Activated CD8-positive, alpha-beta memory T cell treated with anti-CD3 and anti-CD28 coated beads, Interleukin-2, amount 10 ng/mL, durations not matched to agents 7 days and 5 days (primary cell): ENCODE results near the gene MAPK12. TPM values are rescaled to one million over a fixed set of nuclear protein-coding genes. Genes with fewer than 3 reads are reported as not detected.
"Not testable (repeated sequence)": the region's sequence is repeated elsewhere in the genome, so short reads cannot be mapped to it uniquely, and the experiment has no call there.

Experiments used
- ATAC-seq: fragments of 150-1000 bp; cut with Tn5 transposase; one replicate; pipeline ENCODE4 v1.10.0; 2021; ENCODE audit warnings: moderate library complexity
- CTCF ChIA-PET: fragments of 350-600 bp; sonication (Branson Sonifier 250); formaldehyde crosslinking; loops from one replicate; lab custom pipeline; 2021; ENCODE audit warnings: antibody characterized with exemption; lab: Charles Lee
- DNase-seq: peaks from one replicate; pipeline ENCODE4 v3.0.0-alpha.2; 2020
- H3K27ac Mint-ChIP-seq: one replicate; pipeline ENCODE4 v1.8.0; 2021; ENCODE audit warnings: mild to moderate bottlenecking, mixed read lengths
- H3K27me3 Mint-ChIP-seq: one replicate; pipeline ENCODE4 v1.8.0; 2021; ENCODE audit warnings: mixed read lengths
- H3K36me3 Mint-ChIP-seq: one replicate; pipeline ENCODE4 v1.8.0; 2021; ENCODE audit warnings: mild to moderate bottlenecking, mixed read lengths
- H3K4me1 Mint-ChIP-seq: one replicate; pipeline ENCODE4 v1.8.0; 2021; ENCODE audit warnings: mixed read lengths
- H3K4me3 Mint-ChIP-seq: one replicate; pipeline ENCODE4 v1.8.0; 2021; ENCODE audit warnings: mild to moderate bottlenecking, moderate library complexity, mixed read lengths
- H3K9me3 Mint-ChIP-seq: one replicate; pipeline ENCODE4 v1.8.0; 2022; ENCODE audit warnings: low read depth, mixed read lengths
- total RNA-seq, 2 experiments: library from RNA; stranded (reverse); gene quantifications; one replicate each; pipeline ENCODE4 v1.2.3, GENCODE V29; 2021

MAPK12 gene
- total RNA-seq, 2 experiments from 2014 or later: 13.9 to 15.8 TPM

DNA sequence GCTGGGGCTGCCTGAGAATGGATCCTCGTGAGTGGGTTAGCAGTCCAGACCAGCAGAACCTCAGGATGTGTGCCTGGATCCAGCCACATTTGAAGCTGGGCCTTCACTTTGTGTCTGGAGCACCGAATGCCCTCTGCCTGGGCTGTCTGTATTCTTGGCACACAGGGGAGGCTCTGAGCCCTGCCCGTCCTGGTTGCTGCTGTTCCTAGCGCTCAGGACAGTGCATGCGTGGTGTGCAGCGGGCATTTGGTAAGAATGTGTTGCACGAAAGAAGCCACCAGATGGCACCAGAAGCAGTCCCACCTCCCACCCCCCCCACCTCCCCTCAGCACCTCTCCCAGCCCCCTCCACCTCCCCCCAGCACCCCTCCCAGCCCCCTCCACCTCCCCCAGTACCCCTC, 12.8 kb upstream of the MAPK12 start:
- peaks cover 11% of the 10 kb centered on the region for H3K4me1 Mint-ChIP-seq
- H3K27me3 Mint-ChIP-seq: peaks cover 5% of the 10 kb centered on the region
- CTCF ChIA-PET: interaction anchor here (0.7 to 6.3 kb wide), 6 partner anchors 23 to 346 kb away, joined by 3 to 105 read pairs (median 8); partner anchors contain the start of genes DENND6B and HDAC10
- H3K27ac Mint-ChIP-seq: no peak overlapping the region
- no peak for ATAC-seq
- DNase-seq: peak; percentile 70
- no peaks in the 10 kb centered on the region for H3K9me3 Mint-ChIP-seq
- no peaks in the 10 kb centered on the region for H3K36me3 Mint-ChIP-seq
- H3K4me3 Mint-ChIP-seq: no peak overlapping the region

DNA sequence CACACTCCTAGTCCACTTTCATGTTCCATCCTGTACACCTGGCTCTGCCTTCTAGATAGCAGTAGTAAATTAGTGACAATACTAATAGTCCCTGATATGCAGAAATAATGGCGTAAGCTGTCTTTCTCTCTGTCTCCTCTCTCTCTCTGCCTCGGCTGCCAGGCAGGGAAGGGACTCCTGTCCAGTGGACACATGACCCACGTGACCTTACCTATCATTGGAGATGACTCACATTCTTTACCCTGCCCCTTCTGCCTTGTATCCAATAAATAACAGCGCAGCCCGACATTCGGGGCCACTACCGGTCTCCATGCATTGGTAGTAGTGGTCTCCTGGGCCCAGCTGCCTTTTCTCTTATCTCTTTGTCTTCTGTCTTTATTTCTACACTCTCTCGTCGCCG, 12.3 kb upstream of the MAPK12 start:
- H3K27ac Mint-ChIP-seq, H3K4me3 Mint-ChIP-seq, H3K36me3 Mint-ChIP-seq, DNase-seq, ATAC-seq, H3K9me3 Mint-ChIP-seq, H3K27me3 Mint-ChIP-seq: not testable (repeated sequence)
- H3K4me1 Mint-ChIP-seq: peaks cover 11% of the 10 kb centered on the region
- CTCF ChIA-PET: interaction anchor here (0.9 to 6.3 kb wide), 7 partner anchors 19 to 224 kb away, joined by 3 to 105 read pairs (median 6); partner anchors contain the start of genes DENND6B and HDAC10

DNA sequence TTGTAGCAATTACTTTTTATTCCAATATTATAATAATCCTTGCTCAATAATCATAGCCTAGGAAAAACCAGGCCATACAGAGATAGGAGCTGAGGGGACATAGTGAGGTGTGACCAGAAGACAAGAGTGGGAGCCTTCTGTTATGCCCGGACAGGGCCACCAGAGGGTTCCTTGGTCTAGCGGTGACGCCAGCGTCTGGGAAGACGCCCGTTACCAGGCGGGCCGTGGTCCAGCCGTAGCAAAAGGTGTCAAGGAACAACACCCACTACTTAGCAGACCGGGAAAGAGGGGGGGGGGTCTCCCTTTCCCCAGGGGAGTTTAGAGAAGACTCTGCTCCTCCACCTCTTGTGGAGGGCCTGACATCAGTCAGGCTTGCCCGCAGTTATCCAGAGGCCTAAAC, 11.9 kb upstream of the MAPK12 start:
- not testable (repeated sequence) for H3K27ac Mint-ChIP-seq

DNA sequence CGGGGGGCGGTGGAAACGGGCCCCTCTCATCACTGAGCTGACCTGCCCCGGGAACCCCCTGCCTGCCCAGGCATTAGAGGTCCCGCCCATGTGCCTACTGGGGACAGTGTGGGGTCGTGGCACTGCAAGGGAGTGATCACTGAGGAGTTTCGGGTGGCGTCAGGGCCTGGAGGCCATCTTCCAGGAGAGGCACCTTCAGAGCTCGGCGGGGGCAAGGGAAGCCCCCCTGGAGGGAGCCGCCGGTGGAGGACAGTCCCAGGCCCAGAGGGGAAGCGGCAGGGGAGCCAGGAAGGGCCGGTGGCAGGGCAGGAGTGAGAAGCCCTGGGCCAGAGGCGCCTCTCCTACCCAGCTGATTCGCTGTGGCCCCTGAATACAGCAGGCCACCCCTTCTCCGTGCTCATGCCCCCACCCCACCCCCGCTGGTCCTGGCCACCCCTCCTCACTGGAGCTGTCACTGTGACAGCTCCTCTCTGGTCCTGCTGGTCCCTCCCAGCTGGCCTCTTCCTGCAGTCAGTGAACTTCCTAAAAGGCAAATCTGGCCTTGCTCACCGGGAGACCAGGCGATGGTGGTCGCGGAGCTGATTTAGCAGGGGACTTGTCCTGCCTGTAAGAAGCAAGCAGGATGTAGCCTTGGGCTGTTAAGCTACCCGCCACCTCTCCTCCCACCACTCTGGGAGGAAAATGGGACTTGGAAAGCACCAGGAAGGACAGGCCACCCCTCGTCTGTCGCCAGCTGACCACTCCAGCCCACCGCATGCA, 10.7 kb upstream of the MAPK12 start:
- Mint-ChIP-seq H3K9me3 (no peaks in the 10 kb centered on the region), H3K4me1 (peaks cover 18% of the 10 kb centered on the region), H3K27ac (no peak overlapping the region), H3K4me3 (no peak overlapping the region), H3K27me3 (peaks cover 5% of the 10 kb centered on the region), H3K36me3 (no peaks in the 10 kb centered on the region)
- DNase-seq: no peak
- CTCF ChIA-PET: interaction anchor here (0.9 to 6.3 kb wide), 13 partner anchors 10 to 226 kb away, joined by 3 to 105 read pairs (median 5); partner anchors contain the start of genes DENND6B and HDAC10
- no peak for ATAC-seq

More for the DNA sequence above, 11.9 kb upstream of the MAPK12 start:
- not testable (repeated sequence) for H3K9me3 Mint-ChIP-seq, ATAC-seq, H3K36me3 Mint-ChIP-seq, DNase-seq, H3K4me3 Mint-ChIP-seq, H3K27me3 Mint-ChIP-seq
- H3K4me1 Mint-ChIP-seq: peaks cover 14% of the 10 kb centered on the region
- CTCF ChIA-PET: interaction anchor here (0.9 to 6.3 kb wide), 7 partner anchors 20 to 225 kb away, joined by 3 to 105 read pairs (median 6); partner anchors contain the start of genes DENND6B and HDAC10

DNA sequence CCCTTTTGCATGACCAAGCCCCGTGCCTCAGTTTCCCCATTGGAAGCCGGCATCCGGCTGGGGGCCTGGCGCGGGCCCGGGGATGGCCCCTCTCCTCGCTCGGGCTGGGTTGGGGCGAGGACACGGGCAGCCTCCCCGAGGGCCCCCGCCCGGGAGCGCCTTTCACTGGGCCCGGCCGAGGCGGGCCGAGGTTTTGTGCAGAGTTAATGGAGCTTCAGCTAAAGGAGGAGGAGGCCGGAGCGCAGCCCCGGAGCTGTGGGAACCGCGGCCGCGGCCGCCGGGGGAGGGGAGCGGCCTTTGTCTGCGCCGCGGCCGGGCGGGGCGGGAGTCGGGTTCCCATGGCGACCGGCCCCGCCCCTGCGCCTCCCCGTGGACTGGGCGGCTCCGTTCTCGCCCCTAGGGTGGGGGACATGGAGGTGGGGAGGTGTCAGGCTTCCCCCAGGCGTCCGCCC, 10.1 kb upstream of the MAPK12 start:
- H3K36me3 Mint-ChIP-seq: no peaks in the 10 kb centered on the region
- H3K27ac Mint-ChIP-seq: no peak overlapping the region
- H3K4me1 Mint-ChIP-seq: peaks cover 16% of the 10 kb centered on the region
- no peaks in the 10 kb centered on the region for H3K9me3 Mint-ChIP-seq
- ATAC-seq (peak; percentile 27), DNase-seq (peak; percentile 71)
- CTCF ChIA-PET: interaction anchor here (1.1 to 6.3 kb wide), 9 partner anchors 9 to 227 kb away, joined by 3 to 105 read pairs (median 5); partner anchors contain the start of genes DENND6B and HDAC10
- peaks cover 5% of the 10 kb centered on the region for H3K27me3 Mint-ChIP-seq
- no peak overlapping the region for H3K4me3 Mint-ChIP-seq

DNA sequence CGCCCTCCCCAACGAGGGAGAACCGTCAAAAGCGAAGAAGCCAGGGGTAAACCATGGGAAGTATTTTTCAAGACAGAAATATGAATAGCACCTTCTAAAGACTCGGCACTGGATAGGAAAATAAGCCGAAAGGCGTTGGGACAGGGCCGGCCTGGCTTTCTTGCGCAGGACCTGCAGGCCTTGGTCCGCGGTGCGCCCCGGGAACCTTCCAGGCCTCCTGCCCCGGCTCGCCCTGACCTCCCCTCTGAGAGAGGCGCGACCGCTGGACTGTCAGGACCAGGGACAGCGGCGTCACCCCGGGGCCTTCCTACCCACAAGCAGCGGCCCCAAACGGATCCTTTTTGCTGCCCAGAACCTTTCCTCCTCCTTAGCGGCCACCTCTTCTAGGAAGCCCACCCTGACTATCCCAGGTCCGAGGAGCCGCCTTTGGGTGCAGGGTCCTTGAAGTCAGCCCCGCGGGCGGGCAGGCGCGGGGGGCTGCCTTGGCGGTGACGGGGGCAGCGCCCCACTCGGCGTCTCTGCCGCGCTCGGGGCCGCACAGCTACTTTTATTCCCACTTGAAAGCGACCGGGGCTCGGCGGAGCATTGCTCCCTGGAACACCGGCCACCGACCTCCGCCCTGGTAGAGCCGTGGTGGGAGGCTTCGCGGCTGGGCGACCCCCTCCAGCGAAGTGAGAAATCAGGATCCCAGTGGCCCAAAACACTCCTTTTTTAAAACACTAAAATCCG, 9.3 kb upstream of the MAPK12 start:
- H3K27ac Mint-ChIP-seq: peak overlapping the region; percentile 46
- no peaks in the 10 kb centered on the region for H3K36me3 Mint-ChIP-seq
- H3K9me3 Mint-ChIP-seq: no peaks in the 10 kb centered on the region
- peak; percentile 61 for ATAC-seq
- H3K4me1 Mint-ChIP-seq: peaks cover 16% of the 10 kb centered on the region
- H3K4me3 Mint-ChIP-seq: peak overlapping the region; percentile 55
- peak; percentile 83 for DNase-seq
- H3K27me3 Mint-ChIP-seq: peaks cover 5% of the 10 kb centered on the region
- CTCF ChIA-PET: interaction anchor here (1.2 to 6.3 kb wide), 4 partner anchors 20 to 227 kb away, joined by 3 to 105 read pairs (median 9); partner anchors contain the start of genes DENND6B and HDAC10

DNA sequence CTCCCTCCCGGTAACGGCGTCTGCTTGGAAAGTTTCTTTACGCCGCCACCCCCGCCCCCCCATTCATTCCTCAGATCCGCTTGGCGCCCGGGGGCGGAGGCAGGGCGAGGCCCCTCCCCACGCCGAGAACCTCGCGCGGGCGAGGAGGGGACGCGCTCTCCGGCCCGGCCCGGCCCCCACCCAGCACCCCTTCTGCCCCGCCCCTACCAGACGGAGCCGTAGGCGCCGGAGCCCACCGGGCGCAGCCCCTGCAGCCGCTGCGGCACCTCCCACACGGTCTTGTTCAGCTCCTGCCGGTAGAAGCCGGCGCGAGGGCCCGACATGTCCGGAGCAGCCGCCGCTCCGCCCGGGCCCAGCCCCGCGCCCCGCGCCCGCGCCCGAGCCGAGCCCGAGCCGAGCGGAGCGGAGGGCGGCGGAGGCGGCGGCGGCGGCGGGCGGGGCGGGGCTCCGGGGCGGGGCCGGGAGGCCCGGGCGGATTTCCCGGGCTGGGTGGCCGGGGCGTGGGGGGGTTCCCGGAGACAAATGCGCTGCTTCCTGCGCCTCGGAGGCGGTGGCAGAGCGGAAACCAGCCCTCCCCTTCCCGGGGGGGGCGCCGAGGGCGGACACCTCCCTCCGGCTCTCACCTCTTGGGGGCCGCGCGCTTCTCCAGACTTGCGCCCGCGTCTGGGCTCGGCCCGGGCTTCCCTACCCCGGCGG, 8.6 kb upstream of the MAPK12 start, which contains the start of gene MAPK11:
MAPK11 (minus strand) TSS at position 411 of the 696 bp plus-strand sequence; CDS start at position 323, 88 bp downstream.
- H3K4me1 Mint-ChIP-seq: peaks cover 14% of the 10 kb centered on the region
- peaks cover 5% of the 10 kb centered on the region for H3K27me3 Mint-ChIP-seq
- H3K36me3 Mint-ChIP-seq: no peaks in the 10 kb centered on the region
- no peaks in the 10 kb centered on the region for H3K9me3 Mint-ChIP-seq
- CTCF ChIA-PET: interaction anchor here (0.6 to 4.7 kb wide), 3 partner anchors 18 to 72 kb away, joined by 3 to 25 read pairs (median 4); partner anchors contain the start of gene HDAC10
- DNase-seq: peak; percentile 82
- H3K4me3 Mint-ChIP-seq: peak within 1 kb of the TSS; percentile 58
- peak within 1 kb of the TSS; percentile 46 for H3K27ac Mint-ChIP-seq
- ATAC-seq: peak; percentile 61

DNA sequence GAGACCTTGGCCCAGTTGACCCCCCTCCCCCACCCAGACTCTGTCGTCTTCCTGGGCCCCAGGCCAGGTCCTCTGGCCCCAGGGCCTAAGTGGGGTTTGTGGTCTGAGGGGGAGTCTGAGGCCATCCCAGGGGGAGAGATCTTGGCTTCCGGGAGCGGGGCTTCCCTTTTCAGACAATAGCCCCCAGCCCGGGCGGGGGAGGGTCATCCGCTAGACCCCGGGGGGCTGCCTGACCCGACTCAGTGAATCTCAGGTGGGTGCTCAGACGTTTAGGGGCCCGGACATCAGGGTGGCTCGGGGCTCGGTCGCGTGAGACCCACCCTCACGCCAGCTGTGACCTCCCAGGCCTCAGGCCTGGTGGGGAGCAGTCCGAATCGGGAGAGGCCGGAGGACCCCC, 8.1 kb upstream of the MAPK12 start:
- Mint-ChIP-seq H3K9me3 (no peaks in the 10 kb centered on the region), H3K27me3 (peaks cover 5% of the 10 kb centered on the region), H3K4me1 (peaks cover 14% of the 10 kb centered on the region), H3K36me3 (no peaks in the 10 kb centered on the region), H3K27ac (no peak overlapping the region), H3K4me3 (peak overlapping the region; percentile 58)
- DNase-seq (no peak), ATAC-seq (no peak)
- CTCF ChIA-PET: interaction anchor here (0.6 to 4.7 kb wide), 4 partner anchors 18 to 72 kb away, joined by 3 to 25 read pairs (median 4); partner anchors contain the start of gene HDAC10

DNA sequence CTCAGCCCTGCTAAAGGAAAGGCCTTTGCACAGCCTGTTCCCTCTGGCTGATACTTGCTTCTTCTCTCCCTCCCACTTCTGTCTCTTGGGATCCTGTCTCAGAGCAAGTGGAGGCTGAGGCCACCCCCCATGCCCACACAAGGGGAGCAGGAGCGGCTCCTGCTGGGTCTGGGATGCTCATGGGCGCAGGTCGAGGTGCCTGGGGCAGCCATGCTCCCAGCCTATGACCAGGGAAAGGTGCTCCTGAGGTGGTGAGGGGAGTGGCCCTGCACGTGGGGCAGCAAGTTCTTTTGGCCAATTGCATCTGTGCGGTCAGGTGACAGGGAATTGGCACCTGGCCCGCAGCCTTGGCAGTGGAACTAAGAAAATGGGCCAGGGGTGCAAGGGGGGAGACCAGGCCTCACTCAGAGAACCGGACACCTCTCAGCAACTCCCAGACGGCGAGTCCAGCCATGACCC, 7.2 kb upstream of the MAPK12 start:
- Mint-ChIP-seq H3K4me3 (peak overlapping the region; percentile 58), H3K9me3 (no peaks in the 10 kb centered on the region)
- no peak for ATAC-seq

DNA sequence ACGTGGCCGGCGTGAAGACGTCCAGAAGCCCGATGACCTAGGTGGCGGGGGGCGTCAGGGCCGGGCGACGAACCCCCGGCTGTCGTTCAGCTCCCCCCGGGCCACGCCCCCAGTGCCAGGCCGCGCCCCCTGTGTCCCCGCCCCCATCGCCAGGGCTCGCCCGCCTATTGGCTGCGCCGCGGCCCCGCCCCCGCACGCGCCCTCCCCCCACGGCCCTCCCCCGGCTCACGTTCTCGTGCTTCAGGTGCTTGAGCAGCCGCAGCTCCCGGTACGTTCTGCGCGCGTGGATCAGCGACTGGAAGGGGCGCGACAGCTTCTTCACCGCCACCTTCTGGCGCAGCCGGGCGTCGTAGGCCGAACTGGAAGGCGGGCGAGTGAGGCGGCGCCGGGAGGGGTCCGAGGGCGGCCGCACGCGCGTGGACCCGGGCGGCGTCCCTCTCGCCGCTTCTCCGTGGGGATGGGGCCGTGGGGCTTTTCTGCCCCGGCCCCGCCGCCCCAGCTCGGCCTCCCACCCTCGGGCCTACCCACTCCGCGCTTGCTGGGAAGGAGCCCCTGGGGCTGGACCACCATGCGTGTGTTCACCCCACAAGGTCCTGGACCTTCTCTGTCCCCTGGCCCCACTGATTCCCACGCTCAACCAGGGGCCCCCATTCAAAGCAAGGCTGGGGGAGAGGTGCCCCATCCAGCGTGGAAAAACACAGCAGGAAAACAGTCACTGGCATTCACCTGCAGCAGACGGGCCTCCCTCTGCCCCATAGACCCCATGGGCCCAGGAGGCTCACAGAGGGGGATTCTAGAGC, 6.3 kb upstream of the MAPK12 start:
- DNase-seq (peak; percentile 59), ATAC-seq (peak; percentile 4)
- H3K4me1 Mint-ChIP-seq: peaks cover 14% of the 10 kb centered on the region
- no peaks in the 10 kb centered on the region for H3K36me3 Mint-ChIP-seq
- H3K9me3 Mint-ChIP-seq: no peaks in the 10 kb centered on the region
- H3K27me3 Mint-ChIP-seq: peaks cover 3% of the 10 kb centered on the region
- no peak overlapping the region for H3K27ac Mint-ChIP-seq
- H3K4me3 Mint-ChIP-seq: no peak overlapping the region
- CTCF ChIA-PET: interaction anchor here (0.7 to 4.7 kb wide), 7 partner anchors 8 to 74 kb away, joined by 3 to 25 read pairs (median 4); partner anchors contain the start of gene HDAC10

More for the DNA sequence above, 7.2 kb upstream of the MAPK12 start:
- H3K27me3 Mint-ChIP-seq: peaks cover 5% of the 10 kb centered on the region
- H3K4me1 Mint-ChIP-seq: peaks cover 14% of the 10 kb centered on the region
- no peaks in the 10 kb centered on the region for H3K36me3 Mint-ChIP-seq
- CTCF ChIA-PET: interaction anchor here (0.6 to 4.7 kb wide), 4 partner anchors 17 to 164 kb away, joined by 3 to 25 read pairs (median 4); partner anchors contain the start of gene HDAC10
- no peak for DNase-seq
- H3K27ac Mint-ChIP-seq: no peak overlapping the region

DNA sequence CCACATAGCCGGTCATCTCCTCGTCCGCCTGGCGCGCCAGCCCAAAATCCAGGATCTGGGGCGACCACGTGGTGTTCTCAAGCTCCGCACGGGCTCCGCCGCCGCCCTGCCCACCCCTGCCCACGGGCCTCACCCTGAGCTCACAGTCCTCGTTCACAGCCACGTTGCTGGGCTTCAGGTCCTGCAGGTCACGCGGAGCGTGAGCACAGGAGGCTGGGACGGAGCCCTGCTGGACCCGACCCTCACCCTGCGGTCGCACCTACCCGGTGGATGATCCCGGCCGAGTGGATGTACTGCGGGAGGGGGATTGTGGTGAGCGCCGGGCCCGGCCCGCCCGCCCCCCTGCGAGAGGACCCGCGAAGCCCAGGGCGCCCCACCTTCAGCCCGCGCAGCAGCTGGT, 5.5 kb upstream of the MAPK12 start:
- H3K36me3 Mint-ChIP-seq: no peaks in the 10 kb centered on the region
- H3K9me3 Mint-ChIP-seq: no peaks in the 10 kb centered on the region
- DNase-seq: no peak
- H3K27me3 Mint-ChIP-seq: peaks cover 5% of the 10 kb centered on the region
- peaks cover 19% of the 10 kb centered on the region for H3K4me1 Mint-ChIP-seq
- H3K4me3 Mint-ChIP-seq: no peak overlapping the region
- ATAC-seq: no peak
- H3K27ac Mint-ChIP-seq: no peak overlapping the region
- CTCF ChIA-PET: interaction anchor here (1.0 to 4.7 kb wide), 5 partner anchors 9 to 74 kb away, joined by 3 to 25 read pairs (median 4); partner anchors contain the start of gene HDAC10
